HG03175 (cell line): ENCODE data around the gene RUFY1.

Source experiments
- ATAC-seq: cut with Tn5 transposase; IDR thresholded peaks from one replicate; pipeline ENCODE4 v1.9.1; 2021; ENCODE audit warnings: mild to moderate bottlenecking, moderate library complexity; ENCODE audit not compliant: unreplicated experiment

Gene RUFY1

GRCh38 chr5:179603308-179603707, 53.0 kb downstream of the RUFY1 start:
- ATAC-seq: no peak

GRCh38 chr5:179605026-179605833, 54.9 kb downstream of the RUFY1 start:
- no peak for ATAC-seq

GRCh38 chr5:179606071-179606909, 55.9 kb downstream of the RUFY1 start:
- no peak for ATAC-seq

GRCh38 chr5:179606910-179607159, 56.5 kb downstream of the RUFY1 start:
- ATAC-seq: no peak

GRCh38 chr5:179607160-179607931, 57.0 kb downstream of the RUFY1 start:
- ATAC-seq: no peak

- no peak for ATAC-seq
These were observed 57.8 kb downstream of the RUFY1 start for GRCh38 chr5:179608131-179608581.

- ATAC-seq: no peak
These were observed 59.4 kb downstream of the RUFY1 start for GRCh38 chr5:179609834-179610108.

GRCh38 chr5:179610109-179610902, 60.0 kb downstream of the RUFY1 start:
- ATAC-seq: no peak

- no peak for ATAC-seq
These were observed 60.5 kb downstream of the RUFY1 start for GRCh38 chr5:179610903-179611265.

GRCh38 chr5:179612577-179613459, 62.5 kb downstream of the RUFY1 start:
- no peak for ATAC-seq

- no peak for ATAC-seq
These were observed 63.2 kb downstream of the RUFY1 start for GRCh38 chr5:179613460-179614071.

- ATAC-seq: no peak
These were observed 64.4 kb downstream of the RUFY1 start for GRCh38 chr5:179614745-179615144.

- no peak for ATAC-seq
These were observed 64.8 kb downstream of the RUFY1 start for GRCh38 chr5:179615203-179615602.

GRCh38 chr5:179616002-179616594, 65.7 kb downstream of the RUFY1 start:
- no peak for ATAC-seq

- ATAC-seq: no peak
These were observed 67.6 kb downstream of the RUFY1 start for GRCh38 chr5:179617930-179618329.

- ATAC-seq: no peak
These were observed 68.7 kb downstream of the RUFY1 start for GRCh38 chr5:179618923-179619554.

GRCh38 chr5:179619776-179620175, 69.4 kb downstream of the RUFY1 start:
- no peak for ATAC-seq

GRCh38 chr5:179620293-179620692, 69.9 kb downstream of the RUFY1 start:
- ATAC-seq: no peak
